T-helper 1 cell treated with Interleukin-12 subunit alpha and Interleukin-12 subunit beta and Interleukin-4 antibody, amounts not matched to agents 30 ng/mL and 1 ng/mL, for 36 hours (primary cell): Measurements from ENCODE around the gene CDC42SE2. TPM values are rescaled to one million over a fixed set of nuclear protein-coding genes. Genes with fewer than 3 reads are reported as not detected.
"Not testable (repeated sequence)": the region's sequence is repeated elsewhere in the genome, so short reads cannot be mapped to it uniquely, and the experiment has no call there.

Experiments
- intact Hi-C: fragments of 100-400 bp; cut with micrococcal nuclease; formaldehyde crosslinking; loops from one replicate; pipeline ENCODE4 v1.15.1; 2024
- total RNA-seq: library from RNA; stranded (reverse); gene quantifications from 2 replicates; pipeline ENCODE4 v1.2.3, GENCODE V29; 2022

Gene CDC42SE2
- total RNA-seq, 1 donor from 2014 or later, result 207 TPM

- intact Hi-C loops, result loop anchor here (1.0 kb wide), 1 partner anchor 142 kb away; the partner anchor contains the start of gene LYRM7
Observed at GRCh38 chr5:131312235-131312772, 48.5 kb downstream of the CDC42SE2 start.

- intact Hi-C loops, result no loop called here
Observed at GRCh38 chr5:131316026-131316425, 52.2 kb downstream of the CDC42SE2 start.

GRCh38 chr5:131316822-131317221, 53.0 kb downstream of the CDC42SE2 start:
- intact Hi-C loops, result no loop called here

DNA sequence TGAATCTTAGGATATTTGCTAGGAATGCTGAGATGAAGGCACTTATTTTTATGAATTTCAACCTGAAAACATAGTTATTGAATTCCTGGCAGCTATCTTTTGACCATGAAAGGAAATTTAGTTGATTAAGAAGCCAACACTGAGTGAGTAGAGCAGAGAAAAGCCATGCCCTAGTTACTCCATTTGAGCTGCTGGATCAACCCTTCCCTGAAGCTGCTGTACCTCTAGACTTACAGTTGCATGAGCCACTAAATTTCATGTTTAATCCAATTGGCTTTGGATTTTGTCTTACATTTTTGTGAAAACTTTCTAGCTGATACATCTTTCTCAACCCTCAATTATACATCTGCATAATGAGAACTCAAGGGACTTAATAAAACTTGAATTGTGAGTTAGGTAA, 54.6 kb downstream of the CDC42SE2 start:
- intact Hi-C loops, result no loop called here

DNA sequence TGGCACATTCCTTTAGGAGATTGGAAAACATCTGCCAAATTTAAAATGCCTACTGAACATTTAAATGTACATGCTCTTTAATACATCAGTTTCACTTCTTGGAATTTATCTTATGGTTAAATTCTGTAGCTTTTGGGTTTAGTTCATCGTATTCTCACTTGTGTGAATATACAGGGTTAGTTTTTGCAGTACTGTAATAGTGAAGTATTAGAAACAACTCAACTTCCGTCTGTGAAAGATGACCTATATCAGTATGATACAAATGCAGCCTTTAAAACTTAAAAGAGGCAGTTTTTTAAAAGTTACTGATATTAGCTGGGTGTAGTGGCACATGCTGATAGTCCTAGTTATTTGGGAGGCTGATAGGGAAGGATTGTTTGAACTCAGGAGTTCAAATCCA, 57.2 kb downstream of the CDC42SE2 start:
- intact Hi-C loops, result no loop called here

DNA sequence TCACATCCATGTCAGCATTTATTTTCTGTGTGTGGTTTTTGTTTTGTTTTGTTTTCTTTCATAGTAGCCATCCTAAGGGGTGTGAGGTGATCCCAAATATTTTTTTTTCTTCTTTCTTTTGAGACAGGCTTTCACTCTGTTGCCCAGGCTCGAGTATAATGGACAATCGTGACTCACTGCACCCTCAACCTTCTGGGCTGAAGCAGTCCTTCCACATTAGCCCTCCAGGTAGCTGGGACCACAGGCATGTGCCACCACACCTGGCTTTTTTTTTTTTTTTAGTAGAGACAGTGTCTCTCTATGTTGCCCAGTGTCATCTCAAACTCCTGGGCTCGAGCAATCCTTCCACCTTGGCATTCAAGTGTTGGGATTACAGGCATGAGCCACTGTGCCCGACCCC, 59.1 kb downstream of the CDC42SE2 start:
- intact Hi-C loops, result no loop called here

DNA sequence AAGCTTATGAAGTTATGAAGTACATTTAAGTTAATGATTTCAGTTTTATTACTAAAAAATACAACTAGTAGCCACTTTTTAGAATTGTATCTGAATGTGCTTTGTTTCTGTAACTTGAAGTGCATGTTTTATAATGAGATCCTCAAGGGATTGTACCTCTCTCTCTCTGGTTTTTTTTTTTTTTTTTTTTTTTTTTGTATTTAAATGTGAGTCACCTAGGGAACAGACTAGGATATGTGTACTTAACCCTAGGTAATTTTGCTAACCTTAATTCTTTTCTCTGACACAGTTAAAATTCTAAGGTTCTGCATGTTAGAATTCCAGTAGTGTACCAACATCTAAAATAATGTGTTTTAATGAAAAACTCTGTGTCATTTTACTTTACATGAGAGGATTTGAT, 59.5 kb downstream of the CDC42SE2 start:
- intact Hi-C loops, result no loop called here

- intact Hi-C loops, result no loop called here
Observed at GRCh38 chr5:131324303-131324702, 60.5 kb downstream of the CDC42SE2 start.

GRCh38 chr5:131328536-131329285, 64.9 kb downstream of the CDC42SE2 start:
- intact Hi-C loops, result no loop called here

DNA sequence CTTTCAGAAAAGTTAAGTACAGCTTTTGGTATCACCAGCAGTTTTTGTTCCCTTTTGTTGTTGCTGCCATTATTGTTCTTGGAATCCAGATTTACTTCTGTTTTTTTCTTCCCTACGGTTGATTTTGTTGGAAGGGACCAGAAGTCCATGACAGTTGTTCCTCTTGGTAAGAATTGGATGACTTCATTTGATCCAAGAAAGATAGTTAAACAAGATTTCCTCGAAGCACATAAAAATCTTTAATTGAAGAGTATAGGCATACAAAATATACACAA, 65.4 kb downstream of the CDC42SE2 start:
- intact Hi-C loops, result no loop called here

DNA sequence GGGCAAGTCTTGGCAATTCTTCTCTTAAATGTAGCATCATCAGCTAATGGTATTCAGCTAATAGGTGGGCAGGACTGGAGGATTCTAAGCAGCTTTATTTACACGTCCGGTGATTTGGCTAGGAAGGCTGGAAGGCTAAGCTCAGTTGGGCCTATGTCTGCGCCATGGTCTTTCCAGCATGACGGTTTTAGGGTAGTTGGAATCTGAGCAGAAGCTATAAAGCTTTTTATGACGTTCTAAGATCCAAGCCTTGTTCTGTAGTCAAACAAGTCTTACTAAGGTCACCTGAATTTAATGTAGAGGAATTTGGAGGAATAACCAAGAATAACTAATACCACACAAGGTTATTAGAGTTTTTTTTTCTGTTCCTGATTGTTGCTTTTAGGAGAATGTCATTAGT, 66.2 kb downstream of the CDC42SE2 start:
- intact Hi-C loops, result no loop called here

DNA sequence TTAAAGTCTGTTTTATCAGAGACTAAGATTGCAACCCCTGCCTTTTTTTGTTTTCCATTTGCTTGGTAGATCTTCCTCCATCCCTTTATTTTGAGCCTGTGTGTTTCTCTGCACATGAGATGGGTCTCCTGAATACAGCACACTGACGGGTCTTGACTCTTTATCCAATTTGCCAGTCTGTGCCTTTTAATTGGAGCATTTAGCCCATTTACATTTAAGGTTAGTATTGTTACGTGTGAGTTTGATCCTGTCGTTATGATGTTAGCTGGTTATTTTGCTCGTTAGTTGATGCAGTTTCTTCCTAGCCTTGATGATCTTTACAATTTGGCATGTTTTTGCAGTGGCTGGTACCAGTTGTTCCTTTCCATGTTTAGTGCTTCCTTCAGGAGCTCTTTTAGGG, 71.9 kb downstream of the CDC42SE2 start:
- intact Hi-C loops, result not testable (repeated sequence)

DNA sequence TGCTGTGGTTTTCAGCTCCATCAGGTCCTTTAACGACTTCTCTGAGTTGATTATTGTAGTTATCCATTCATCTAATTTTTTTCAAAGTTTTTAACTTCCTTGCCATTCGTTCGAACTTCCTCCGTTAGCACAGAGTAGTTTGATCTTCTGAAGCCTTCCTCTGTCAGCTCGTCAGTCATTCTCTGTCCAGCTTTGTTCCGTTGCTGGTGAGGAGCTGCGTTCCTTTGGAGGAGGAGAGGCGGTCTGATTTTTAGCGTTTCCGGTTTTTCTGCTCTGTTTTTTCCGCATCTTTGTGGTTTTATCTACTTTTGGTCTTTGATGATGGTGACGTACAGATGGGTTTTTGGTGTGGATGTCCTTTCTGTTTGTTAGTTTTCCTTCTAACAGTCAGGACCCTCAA, 72.9 kb downstream of the CDC42SE2 start:
- intact Hi-C loops, result not testable (repeated sequence)

GRCh38 chr5:131337240-131338050, 73.6 kb downstream of the CDC42SE2 start:
- intact Hi-C loops, result not testable (repeated sequence)

- intact Hi-C loops, result no loop called here
Observed at GRCh38 chr5:131338051-131338453, 74.2 kb downstream of the CDC42SE2 start.

DNA sequence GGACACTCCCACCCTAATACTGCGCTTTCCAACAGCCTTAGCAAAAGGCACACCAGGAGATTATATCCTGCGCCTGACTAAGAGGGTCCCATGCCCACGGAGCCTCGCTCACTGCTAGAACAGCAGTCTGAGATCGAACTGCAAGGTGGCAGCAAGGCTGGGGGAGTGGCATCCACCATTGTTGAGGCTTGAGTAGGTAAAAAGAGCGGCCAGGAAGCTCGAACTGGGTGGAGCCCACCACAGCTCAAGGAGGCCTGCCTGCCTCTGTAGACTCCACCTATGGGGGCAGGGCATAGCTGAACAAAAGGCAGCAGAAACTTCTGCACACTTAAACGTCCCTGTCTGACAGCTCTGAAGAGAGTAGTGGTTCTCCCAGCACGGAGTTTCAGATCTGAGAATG, 80.4 kb downstream of the CDC42SE2 start:
- intact Hi-C loops, result not testable (repeated sequence)

- intact Hi-C loops, result not testable (repeated sequence)
Observed at GRCh38 chr5:131346204-131346603, 82.4 kb downstream of the CDC42SE2 start.

DNA sequence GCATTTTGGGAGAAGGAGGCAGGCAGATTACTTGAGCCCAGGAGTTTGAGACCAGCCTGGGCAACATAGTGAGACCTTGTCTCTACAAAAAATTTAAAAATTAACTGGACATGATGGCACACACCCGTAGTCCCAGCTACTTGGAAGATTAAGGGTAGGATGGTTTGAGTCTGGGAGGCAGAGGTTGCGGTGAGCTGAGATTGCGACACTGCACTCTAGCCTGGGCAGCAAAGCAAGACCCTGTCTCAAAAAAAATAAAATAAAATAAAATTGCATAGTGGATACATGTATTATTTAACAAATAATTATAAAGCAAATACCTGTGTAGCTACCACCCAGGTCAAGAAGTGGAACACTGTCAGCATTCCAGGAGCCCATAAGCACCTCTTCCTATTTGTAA, 90.1 kb downstream of the CDC42SE2 start:
- intact Hi-C loops, result no loop called here

- intact Hi-C loops, result loop anchor here (2.0 kb wide), 3 partner anchors 15 to 185 kb away; partner anchors contain the start of gene LYRM7
Observed at GRCh38 chr5:131355971-131356528, 92.2 kb downstream of the CDC42SE2 start.

DNA sequence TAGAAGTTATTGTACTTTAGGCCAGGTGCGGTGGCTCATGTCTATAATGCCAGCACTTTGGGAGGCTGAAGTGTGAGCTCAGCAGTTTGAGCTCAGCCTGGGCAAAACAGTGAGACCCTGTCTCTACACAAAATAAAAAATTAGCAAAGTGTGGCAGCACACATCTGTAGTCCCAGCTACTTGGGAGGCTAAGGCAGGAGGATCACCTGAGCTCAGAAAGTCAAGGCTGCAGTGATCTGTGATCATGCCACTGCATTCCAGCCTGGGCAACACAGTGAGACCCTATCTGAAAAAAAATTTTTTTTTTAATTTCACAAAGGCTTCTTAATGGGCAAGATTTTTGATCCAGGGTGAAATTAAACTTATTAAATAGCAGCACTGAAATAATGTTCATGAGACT, 92.8 kb downstream of the CDC42SE2 start:
- intact Hi-C loops, result loop anchor here (1.0 to 2.0 kb wide), 5 partner anchors 14 to 186 kb away; partner anchors contain the start of gene LYRM7

DNA sequence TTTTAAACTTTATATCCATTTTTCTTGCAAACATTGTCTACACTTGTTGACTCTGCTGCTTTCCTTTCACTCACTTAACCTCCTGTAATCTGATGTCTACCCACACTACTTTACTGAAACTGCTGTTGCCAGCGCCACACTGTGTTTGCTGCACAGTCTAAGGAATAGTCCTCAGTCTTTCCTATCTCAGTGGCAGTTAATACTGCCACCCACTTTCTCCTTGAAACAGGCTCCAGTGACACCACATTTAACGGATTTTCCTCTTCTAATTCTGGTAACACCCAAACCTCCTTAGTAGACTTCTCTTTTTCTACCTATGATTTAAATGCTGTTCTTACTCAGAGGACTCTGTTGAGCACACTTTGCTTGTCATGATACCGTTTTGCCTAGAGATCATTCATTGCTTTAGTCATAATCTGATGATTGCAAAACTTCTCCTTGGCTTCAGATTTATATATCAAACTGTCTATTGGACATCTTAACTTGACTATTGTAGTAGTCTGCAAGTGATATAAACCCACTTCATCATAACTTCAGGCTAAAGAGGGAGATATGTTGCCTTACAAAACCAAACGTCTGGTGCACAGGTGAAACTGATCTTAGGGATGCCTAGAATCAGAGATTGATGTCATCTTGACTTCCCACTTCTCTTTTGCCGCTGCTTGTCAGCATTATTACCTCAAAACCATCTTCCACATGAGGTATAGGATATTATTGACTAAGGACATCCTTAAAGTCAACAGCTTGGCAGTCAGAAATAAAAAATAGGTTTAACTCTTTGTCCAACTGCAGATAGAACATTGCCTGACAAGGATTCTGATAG, 94.1 kb downstream of the CDC42SE2 start:
- intact Hi-C loops, result loop anchor here (1.0 to 2.0 kb wide), 7 partner anchors 13 to 187 kb away; partner anchors contain the start of gene LYRM7
